HG02840 (cell line): ENCODE results near the gene OXER1.

ENCODE experiments used
- ATAC-seq: cut with Tn5 transposase; IDR thresholded peaks from one replicate; pipeline ENCODE4 v1.9.1; 2021; ENCODE audit warnings: mild to moderate bottlenecking, moderate library complexity, moderate number of reproducible peaks; ENCODE audit not compliant: unreplicated experiment, low FRiP score

The OXER1 gene

GRCh38 chr2:42713920-42714319 is 50.0 kb downstream of the OXER1 start:
- no peak for ATAC-seq

- no peak for ATAC-seq
These were observed 51.0 kb downstream of the OXER1 start for GRCh38 chr2:42712934-42713333.
